ENCODE results near the gene FBXW10B.
"Not testable (repeated sequence)": the region's sequence is repeated elsewhere in the genome, so short reads cannot be mapped to it uniquely, and the experiment has no call there.

- not testable (repeated sequence) for TF ChIP-seq POLR2A, EP300 (IDR thresholded peaks at IDR 0.05)
- TF ChIP-seq, protein P1, sequence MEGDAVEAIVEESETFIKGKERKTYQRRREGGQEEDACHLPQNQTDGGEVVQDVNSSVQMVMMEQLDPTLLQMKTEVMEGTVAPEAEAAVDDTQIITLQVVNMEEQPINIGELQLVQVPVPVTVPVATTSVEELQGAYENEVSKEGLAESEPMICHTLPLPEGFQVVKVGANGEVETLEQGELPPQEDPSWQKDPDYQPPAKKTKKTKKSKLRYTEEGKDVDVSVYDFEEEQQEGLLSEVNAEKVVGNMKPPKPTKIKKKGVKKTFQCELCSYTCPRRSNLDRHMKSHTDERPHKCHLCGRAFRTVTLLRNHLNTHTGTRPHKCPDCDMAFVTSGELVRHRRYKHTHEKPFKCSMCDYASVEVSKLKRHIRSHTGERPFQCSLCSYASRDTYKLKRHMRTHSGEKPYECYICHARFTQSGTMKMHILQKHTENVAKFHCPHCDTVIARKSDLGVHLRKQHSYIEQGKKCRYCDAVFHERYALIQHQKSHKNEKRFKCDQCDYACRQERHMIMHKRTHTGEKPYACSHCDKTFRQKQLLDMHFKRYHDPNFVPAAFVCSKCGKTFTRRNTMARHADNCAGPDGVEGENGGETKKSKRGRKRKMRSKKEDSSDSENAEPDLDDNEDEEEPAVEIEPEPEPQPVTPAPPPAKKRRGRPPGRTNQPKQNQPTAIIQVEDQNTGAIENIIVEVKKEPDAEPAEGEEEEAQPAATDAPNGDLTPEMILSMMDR (IDR thresholded peaks at IDR 0.05) = not testable (repeated sequence)
These were observed 34.9 kb upstream of the FBXW10B start for GRCh38 chr17:15654401-15654800.

Data from ovary (tissue), 3 donors.